ENCODE results near the gene ABHD16A. TPM values are rescaled to one million over a fixed set of nuclear protein-coding genes. Genes with fewer than 3 reads are reported as not detected.

The ABHD16A gene
- polyA plus RNA-seq, 1 donor from 2014 or later = 130 TPM

GRCh38 chr6:31719001-31719400 lies 15.9 kb upstream of the ABHD16A start:
- Histone ChIP-seq H3K36me3 (ENCODE audit: insufficient read depth, low read length) (no peaks in the 10 kb centered on the region), H3K79me2 (replicated peaks; ENCODE audit: insufficient read depth, low read length) (no peaks in the 10 kb centered on the region), H3K9me3 (ENCODE audit: low read length) (no peaks in the 10 kb centered on the region), H3K27ac (ENCODE audit: low read length) (no peak overlapping the region), H4K20me1 (ENCODE audit: insufficient read depth) (no peaks in the 10 kb centered on the region), H3K4me3 (ENCODE audit: low read length) (no peak overlapping the region), H3K27me3 (ENCODE audit: insufficient read depth, low read depth, low read length) (no peaks in the 10 kb centered on the region), H3K9ac (ENCODE audit: low read length) (no peak overlapping the region), H2AFZ (ENCODE audit: low read depth, low read length) (no peak overlapping the region), H3K9me2 (ENCODE audit: insufficient read depth, low read length) (no peaks in the 10 kb centered on the region), H3K4me2 (ENCODE audit: low read length) (no peak overlapping the region), H3F3A (ENCODE audit: insufficient read depth, low read length, poor library complexity, severe bottlenecking) (no peaks in the 10 kb centered on the region)
- no peak for TF ChIP-seq POLR2AphosphoS5 (IDR thresholded peaks at IDR 0.05)
- TF ChIP-seq RAD21 (conservative IDR thresholded peaks at IDR 0.05) = no peak
- TF ChIP-seq EZH2 (IDR thresholded peaks at IDR 0.05; ENCODE audit: borderline replicate concordance, insufficient read depth, low read length, poor library complexity, severe bottlenecking) = no peak
- TF ChIP-seq, protein P1, sequence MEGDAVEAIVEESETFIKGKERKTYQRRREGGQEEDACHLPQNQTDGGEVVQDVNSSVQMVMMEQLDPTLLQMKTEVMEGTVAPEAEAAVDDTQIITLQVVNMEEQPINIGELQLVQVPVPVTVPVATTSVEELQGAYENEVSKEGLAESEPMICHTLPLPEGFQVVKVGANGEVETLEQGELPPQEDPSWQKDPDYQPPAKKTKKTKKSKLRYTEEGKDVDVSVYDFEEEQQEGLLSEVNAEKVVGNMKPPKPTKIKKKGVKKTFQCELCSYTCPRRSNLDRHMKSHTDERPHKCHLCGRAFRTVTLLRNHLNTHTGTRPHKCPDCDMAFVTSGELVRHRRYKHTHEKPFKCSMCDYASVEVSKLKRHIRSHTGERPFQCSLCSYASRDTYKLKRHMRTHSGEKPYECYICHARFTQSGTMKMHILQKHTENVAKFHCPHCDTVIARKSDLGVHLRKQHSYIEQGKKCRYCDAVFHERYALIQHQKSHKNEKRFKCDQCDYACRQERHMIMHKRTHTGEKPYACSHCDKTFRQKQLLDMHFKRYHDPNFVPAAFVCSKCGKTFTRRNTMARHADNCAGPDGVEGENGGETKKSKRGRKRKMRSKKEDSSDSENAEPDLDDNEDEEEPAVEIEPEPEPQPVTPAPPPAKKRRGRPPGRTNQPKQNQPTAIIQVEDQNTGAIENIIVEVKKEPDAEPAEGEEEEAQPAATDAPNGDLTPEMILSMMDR (IDR thresholded peaks at IDR 0.05; ENCODE audit: poor library complexity, severe bottlenecking) = no peak
- no peak for TF ChIP-seq MXI1 (conservative IDR thresholded peaks at IDR 0.05; ENCODE audit: poor library complexity, severe bottlenecking)
- no peak for TF ChIP-seq TAF1 (IDR thresholded peaks at IDR 0.05; ENCODE audit: low read depth)
- no peak for TF ChIP-seq EP300 (conservative IDR thresholded peaks at IDR 0.05; ENCODE audit: poor library complexity, severe bottlenecking)
- no peak for TF ChIP-seq SMC3 (conservative IDR thresholded peaks at IDR 0.05; ENCODE audit: poor library complexity)
- TF ChIP-seq, protein P2, sequence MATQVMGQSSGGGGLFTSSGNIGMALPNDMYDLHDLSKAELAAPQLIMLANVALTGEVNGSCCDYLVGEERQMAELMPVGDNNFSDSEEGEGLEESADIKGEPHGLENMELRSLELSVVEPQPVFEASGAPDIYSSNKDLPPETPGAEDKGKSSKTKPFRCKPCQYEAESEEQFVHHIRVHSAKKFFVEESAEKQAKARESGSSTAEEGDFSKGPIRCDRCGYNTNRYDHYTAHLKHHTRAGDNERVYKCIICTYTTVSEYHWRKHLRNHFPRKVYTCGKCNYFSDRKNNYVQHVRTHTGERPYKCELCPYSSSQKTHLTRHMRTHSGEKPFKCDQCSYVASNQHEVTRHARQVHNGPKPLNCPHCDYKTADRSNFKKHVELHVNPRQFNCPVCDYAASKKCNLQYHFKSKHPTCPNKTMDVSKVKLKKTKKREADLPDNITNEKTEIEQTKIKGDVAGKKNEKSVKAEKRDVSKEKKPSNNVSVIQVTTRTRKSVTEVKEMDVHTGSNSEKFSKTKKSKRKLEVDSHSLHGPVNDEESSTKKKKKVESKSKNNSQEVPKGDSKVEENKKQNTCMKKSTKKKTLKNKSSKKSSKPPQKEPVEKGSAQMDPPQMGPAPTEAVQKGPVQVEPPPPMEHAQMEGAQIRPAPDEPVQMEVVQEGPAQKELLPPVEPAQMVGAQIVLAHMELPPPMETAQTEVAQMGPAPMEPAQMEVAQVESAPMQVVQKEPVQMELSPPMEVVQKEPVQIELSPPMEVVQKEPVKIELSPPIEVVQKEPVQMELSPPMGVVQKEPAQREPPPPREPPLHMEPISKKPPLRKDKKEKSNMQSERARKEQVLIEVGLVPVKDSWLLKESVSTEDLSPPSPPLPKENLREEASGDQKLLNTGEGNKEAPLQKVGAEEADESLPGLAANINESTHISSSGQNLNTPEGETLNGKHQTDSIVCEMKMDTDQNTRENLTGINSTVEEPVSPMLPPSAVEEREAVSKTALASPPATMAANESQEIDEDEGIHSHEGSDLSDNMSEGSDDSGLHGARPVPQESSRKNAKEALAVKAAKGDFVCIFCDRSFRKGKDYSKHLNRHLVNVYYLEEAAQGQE (IDR thresholded peaks at IDR 0.05; ENCODE audit: borderline replicate concordance) = no peak

DNA sequence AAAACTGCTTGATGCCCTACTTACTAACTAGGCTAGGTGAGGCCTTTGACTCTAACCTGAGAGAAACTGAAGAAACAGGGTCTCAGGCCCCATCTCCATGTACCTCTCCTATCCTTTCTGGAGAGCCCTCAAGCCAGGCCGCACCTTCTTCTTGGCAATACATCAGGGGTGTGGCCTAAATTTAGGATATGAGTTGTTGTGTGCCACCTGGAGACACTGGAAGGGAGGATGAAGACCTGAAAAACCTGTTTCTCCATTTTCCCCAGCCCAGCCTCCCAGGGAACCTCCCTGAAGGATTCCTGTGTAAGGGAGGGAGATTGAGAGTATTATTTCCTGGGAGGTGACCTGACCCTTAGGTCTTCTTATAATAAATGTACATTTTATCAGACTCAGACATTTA lies 15.1 kb upstream of the ABHD16A start:
- Histone ChIP-seq H4K20me1 (ENCODE audit: insufficient read depth) (no peaks in the 10 kb centered on the region), H2AFZ (ENCODE audit: low read depth, low read length) (no peak overlapping the region), H3K27me3 (ENCODE audit: insufficient read depth, low read depth, low read length) (no peaks in the 10 kb centered on the region), H3K79me2 (replicated peaks; ENCODE audit: insufficient read depth, low read length) (no peaks in the 10 kb centered on the region), H3F3A (ENCODE audit: insufficient read depth, low read length, poor library complexity, severe bottlenecking) (no peaks in the 10 kb centered on the region), H3K9me2 (ENCODE audit: insufficient read depth, low read length) (no peaks in the 10 kb centered on the region), H3K9ac (ENCODE audit: low read length) (no peak overlapping the region), H3K4me3 (ENCODE audit: low read length) (no peak overlapping the region), H3K36me3 (ENCODE audit: insufficient read depth, low read length) (no peaks in the 10 kb centered on the region), H3K27ac (ENCODE audit: low read length) (no peak overlapping the region), H3K9me3 (ENCODE audit: low read length) (no peaks in the 10 kb centered on the region), H3K4me2 (ENCODE audit: low read length) (no peak overlapping the region)
- TF ChIP-seq, protein P1 (IDR thresholded peaks at IDR 0.05; ENCODE audit: poor library complexity, severe bottlenecking) = no peak
- TF ChIP-seq MXI1 (conservative IDR thresholded peaks at IDR 0.05; ENCODE audit: poor library complexity, severe bottlenecking) (no peak), POLR2AphosphoS5 (IDR thresholded peaks at IDR 0.05) (no peak), RAD21 (conservative IDR thresholded peaks at IDR 0.05) (no peak), TAF1 (IDR thresholded peaks at IDR 0.05; ENCODE audit: low read depth) (no peak), EP300 (conservative IDR thresholded peaks at IDR 0.05; ENCODE audit: poor library complexity, severe bottlenecking) (no peak), EZH2 (IDR thresholded peaks at IDR 0.05; ENCODE audit: borderline replicate concordance, insufficient read depth, low read length, poor library complexity, severe bottlenecking) (no peak), SMC3 (conservative IDR thresholded peaks at IDR 0.05; ENCODE audit: poor library complexity) (no peak)
- TF ChIP-seq, protein P2 (IDR thresholded peaks at IDR 0.05; ENCODE audit: borderline replicate concordance) = no peak

All from neural cell (in vitro differentiated cells).